Stimulated activated CD4-positive, alpha-beta T cell treated with anti-CD3 and anti-CD28 coated beads, Interleukin-15, amount 100 ng/mL, for 24 hours (primary cell): ENCODE measurements around the gene RBM43.
"Not testable (repeated sequence)": the region's sequence is repeated elsewhere in the genome, so short reads cannot be mapped to it uniquely, and the experiment has no call there.

Source experiments
- DNase-seq: peaks from one replicate; pipeline ENCODE4 v3.0.0-alpha.2; 2020

RBM43 gene

GRCh38 chr2:151261231-151261976 is at the start of gene RBM43:
Gene RBM43, minus strand, starts transcription at chr2:151261863. Its CDS starts 136 bp downstream, at chr2:151261727.
- DNase-seq = peak; percentile 88

DNA sequence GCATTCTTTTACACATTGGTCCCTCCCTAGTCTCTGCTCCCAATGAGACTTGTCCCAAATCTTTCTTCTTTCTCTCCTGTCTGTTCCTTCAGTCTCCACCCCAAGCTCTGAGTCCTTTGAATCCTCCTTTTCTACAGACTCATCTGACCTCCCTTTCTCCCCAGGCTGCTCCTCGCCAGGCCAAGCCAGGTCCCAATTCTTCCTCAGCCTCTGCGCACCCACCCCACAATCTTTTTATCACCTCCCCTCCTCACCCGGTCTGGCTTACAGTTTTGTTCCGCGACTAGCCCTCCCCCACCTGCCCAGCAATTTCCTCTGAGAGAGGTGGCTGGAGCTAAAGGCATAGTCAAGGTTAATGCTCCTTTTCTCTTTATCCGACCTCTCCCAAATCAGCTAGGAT is 48.6 kb upstream of the RBM43 start:
- DNase-seq = not testable (repeated sequence)

GRCh38 chr2:151306621-151307020 is 45.0 kb upstream of the RBM43 start:
- DNase-seq = no peak

DNA sequence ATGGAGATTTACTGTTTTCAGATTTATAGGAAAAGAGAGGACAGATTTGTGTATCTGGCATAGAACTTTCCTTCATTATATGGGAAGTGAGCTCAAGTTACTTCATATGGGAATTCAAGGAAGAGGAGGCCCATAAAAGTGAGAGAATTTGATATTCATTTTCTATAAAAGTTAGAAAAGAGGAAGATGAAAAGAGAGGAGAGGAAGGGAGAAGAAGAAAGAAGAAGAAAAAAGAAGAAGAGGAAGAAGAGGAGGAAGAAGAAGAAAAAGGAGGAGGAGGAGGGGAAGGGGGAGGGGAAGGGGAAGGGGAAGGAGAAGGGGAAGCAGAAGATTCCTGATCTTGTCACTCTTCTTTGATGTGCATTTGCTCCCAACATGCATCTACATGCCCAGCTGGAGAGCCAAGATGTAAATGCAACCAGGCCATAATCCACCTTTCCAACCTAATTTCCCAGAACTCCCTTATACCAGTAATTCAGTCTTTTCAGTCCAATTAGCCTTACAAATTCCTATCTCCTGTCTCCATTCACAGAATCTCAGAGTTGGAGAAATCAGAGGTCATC is 43.5 kb upstream of the RBM43 start:
- no peak for DNase-seq

DNA sequence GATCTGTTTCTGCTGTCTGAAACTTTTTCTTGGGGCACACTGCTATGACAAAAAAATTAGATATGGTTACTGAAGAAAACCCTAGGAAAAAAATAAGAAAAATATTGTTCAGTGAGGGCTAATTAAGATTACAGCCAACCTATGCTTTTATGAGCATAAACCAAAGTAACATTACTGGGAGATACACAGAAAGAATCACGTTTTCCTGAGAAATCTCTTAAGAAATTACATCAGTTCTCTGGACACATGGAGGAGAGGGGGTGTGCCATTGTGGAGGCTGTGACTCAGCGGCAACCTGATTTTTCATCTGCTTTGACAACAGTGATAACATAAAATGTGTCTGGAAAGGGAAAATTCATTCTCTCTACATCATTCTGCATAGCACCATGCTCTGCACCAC is 41.2 kb upstream of the RBM43 start:
- DNase-seq = no peak

- no peak for DNase-seq
These were observed 40.7 kb upstream of the RBM43 start for GRCh38 chr2:151302404-151302803.

DNA sequence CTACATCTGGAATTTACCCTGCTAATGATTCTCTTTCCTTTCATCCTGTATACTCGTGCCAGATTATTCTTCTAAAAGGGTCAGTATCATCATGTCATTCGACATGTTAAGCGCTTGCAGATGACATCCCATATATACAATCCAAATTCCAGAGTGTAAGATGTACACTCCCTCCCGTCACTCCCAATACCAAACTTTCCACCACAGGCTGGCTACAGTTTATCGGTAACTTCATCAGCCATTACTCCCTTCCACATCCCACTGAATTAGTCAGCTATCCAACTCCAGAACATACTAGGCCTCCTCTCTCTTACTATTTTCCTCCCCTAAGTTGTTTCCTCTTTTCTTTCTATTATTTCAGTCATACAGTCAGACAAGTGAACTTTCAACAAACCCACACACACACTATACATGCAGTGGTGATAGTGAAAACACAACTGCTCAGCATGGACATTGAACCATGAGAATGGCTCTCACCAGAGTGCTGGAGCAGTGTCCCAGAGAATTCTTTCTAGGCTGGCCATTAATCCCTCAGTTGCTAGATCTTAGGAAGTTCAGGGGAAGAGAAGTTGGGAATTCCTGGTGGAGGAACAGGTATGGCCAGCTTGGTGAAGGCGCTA is 38.4 kb upstream of the RBM43 start:
- no peak for DNase-seq

DNA sequence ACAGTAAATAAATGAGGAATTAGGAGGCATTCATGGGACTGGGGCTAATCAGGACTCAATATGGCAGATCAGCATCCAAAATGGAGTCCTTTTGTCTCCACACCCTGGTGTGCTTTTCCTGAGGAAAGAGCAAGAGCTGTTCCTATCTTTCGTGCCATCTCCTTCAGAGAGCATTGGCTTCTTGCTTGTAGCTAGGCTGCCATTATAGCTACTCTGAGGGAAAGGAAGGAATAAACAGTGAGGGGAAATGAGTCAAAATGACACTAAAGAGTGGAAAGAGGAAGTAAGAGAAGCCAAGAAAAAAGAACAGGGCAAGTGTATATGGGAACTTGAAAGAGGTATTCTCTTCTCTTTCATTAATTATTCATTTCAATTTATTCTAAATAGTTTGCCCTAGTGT is 36.2 kb upstream of the RBM43 start:
- no peak for DNase-seq

GRCh38 chr2:151295926-151296325 is 34.3 kb upstream of the RBM43 start:
- not testable (repeated sequence) for DNase-seq

DNA sequence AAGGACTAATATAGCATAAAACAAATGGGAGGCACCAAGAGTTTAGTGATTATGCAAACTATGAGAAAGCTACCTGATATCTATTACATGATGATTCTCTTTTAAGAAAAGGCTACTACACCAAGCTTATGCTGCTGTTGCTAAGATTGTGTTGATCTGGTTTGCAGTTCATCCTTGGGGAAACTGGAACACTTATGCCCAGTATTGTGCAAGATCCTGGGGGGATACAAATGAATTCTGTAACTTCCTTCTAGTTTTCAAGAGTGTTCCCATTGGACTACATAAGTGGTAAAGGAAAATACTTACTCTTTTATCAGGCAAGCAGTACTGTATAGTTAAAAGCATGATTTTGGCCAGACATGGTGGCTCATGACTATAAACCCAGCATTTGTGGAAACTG is 30.9 kb upstream of the RBM43 start:
- no peak for DNase-seq

DNA sequence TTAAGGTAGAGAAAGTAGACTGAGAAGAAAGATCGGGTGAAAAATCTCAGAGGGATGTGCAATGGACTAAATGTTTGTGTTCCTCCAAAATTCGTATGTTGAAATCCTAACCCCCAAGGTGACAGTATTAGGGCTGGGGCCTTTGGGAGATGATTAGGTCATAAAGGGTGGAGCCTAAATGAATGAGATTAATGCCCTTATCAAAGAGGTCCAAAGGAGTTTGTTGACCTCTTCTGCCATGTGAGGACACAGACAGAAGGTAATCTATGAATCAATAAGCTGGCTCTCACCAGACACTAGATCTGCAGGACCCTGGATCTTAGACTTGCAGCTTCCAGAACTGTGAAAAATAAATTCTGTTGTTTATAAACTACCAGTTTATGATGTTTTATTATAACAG is 30.5 kb upstream of the RBM43 start:
- no peak for DNase-seq

GRCh38 chr2:151291224-151291623 is 29.6 kb upstream of the RBM43 start:
- no peak for DNase-seq

- peak; percentile 37 for DNase-seq
These were observed 28.6 kb upstream of the RBM43 start for GRCh38 chr2:151289972-151290866.

- DNase-seq = no peak
These were observed 26.0 kb upstream of the RBM43 start for GRCh38 chr2:151287513-151288250.

DNA sequence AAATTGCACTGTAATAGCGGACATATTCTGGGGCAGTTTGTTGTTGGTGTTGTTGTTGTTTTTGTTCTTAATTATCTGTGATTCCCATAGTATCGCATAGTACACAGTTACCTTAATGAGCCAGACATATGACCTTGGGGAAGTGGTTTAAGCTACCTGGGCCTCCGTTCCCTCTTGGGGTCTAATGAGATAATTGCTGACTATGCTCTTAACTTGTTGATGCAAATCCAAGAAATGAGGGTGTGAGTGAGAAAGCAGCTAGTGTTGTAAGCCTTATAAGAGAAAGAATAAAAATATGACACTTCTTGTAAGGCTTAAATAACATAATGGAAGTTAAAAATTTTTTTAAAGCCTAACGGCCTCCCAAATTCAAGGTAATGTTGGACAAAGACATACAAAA is 20.7 kb upstream of the RBM43 start:
- no peak for DNase-seq

DNA sequence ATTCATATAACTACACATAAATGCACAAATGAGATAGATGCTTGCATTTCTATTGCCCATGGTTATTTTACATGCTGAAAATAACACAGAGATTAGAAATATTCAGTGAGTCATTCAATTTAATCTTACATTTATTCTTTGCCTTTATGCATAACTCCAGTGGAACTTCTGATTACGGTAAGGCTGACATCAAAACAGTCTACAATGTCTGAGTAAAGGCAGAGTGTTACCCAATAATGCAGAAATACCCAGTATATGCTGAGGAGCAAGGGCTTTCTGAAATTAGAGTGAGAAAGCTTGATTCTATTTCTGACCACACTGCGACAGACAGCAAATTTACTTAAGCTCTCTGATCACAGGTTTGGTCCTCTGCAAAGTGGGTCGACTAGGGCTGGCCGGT is 18.6 kb upstream of the RBM43 start:
- DNase-seq = no peak

GRCh38 chr2:151278487-151278886 is 16.8 kb upstream of the RBM43 start:
- no peak for DNase-seq

DNA sequence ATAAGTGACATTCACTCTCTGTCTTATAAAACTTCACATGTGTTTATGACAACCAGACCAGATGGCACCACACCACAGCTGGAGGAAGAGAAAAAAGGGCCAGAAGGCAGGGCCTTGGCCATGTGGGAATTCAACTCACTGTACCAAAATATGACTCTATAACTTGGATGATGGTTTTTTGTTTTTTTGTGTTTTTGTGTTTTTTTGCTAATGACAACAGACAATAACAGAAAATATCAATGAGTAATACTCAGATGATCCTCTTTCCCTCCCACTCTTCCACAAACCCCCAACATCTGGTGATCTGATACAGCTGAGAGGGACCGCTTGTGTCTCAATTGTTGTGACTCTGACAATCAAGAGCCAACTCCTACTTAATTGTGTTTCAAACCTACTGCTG is 15.4 kb upstream of the RBM43 start:
- no peak for DNase-seq

GRCh38 chr2:151275291-151275690 is 13.6 kb upstream of the RBM43 start:
- no peak for DNase-seq

DNA sequence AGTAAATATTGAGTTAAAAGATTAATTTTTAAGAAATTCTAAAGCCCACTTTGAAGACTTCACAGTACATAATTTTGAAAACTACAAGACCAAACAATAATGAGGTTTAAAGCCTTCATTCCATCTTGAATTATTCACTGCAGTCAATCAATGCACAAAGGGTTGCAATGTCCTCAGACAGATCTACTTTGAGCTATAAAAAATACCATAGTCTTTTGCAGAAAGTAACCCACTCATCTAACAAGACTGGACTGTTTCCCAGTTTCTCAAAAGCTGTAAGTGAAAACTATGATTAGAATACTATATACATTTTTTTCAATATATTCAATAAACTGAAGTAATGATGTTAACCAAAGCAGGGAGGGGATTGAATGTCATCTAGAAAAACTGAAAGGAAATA is 10.2 kb upstream of the RBM43 start:
- DNase-seq = no peak

- no peak for DNase-seq
These were observed 8.3 kb upstream of the RBM43 start for GRCh38 chr2:151269798-151270568.

- no peak for DNase-seq
These were observed 6.4 kb upstream of the RBM43 start for GRCh38 chr2:151268085-151268484.
